HepG2 (cell line): Measurements from ENCODE around the gene YAP1. TPM values are rescaled to one million over a fixed set of nuclear protein-coding genes. Genes with fewer than 3 reads are reported as not detected.

Experiments used
- CCDC6 ChIP-seq: sonication (generic); formaldehyde crosslinking; IDR thresholded peaks from 2 replicates; pipeline ENCODE4 v1.8.1; 2022; ENCODE audit warnings: mild to moderate bottlenecking, missing genetic modification reagents, moderate library complexity
- DPF2 ChIP-seq: sonication (generic); formaldehyde crosslinking; IDR thresholded peaks from 2 replicates; pipeline ENCODE4 v1.4.0; 2020; ENCODE audit warnings: mild to moderate bottlenecking, low read depth, missing genetic modification reagents, borderline replicate concordance
- ETV6 ChIP-seq: sonication (generic); formaldehyde crosslinking; conservative IDR thresholded peaks from 2 replicates; pipeline ENCODE4 v1.4.0; 2020; ENCODE audit warnings: missing genetic modification reagents
- HDAC6 ChIP-seq: fragments of 200-600 bp; sonication (generic); IDR thresholded peaks from 2 replicates; pipeline ENCODE4 v1.7.0; 2017; ENCODE audit warnings: mild to moderate bottlenecking, antibody characterized with exemption, low read length, low read depth
- JDP2 ChIP-seq: sonication (generic); formaldehyde crosslinking; IDR thresholded peaks from 2 replicates; pipeline ENCODE4 v1.8.1; 2022; ENCODE audit warnings: missing genetic modification reagents, borderline replicate concordance
- MEIS2 ChIP-seq: sonication (generic); formaldehyde crosslinking; IDR thresholded peaks from 2 replicates; pipeline ENCODE4 v1.9.0; 2021; ENCODE audit warnings: mild to moderate bottlenecking, missing genetic modification reagents
- NR1H2 ChIP-seq: sonication (generic); formaldehyde crosslinking; IDR thresholded peaks from 2 replicates; pipeline ENCODE4 v1.8.1; 2022; ENCODE audit warnings: low read depth, missing genetic modification reagents, borderline replicate concordance
- PRMT3 ChIP-seq: sonication (generic); formaldehyde crosslinking; IDR thresholded peaks from 2 replicates; pipeline ENCODE4 v1.8.1; 2022; ENCODE audit warnings: low read depth, mild to moderate bottlenecking, moderate library complexity, missing genetic modification reagents, borderline replicate concordance
- RARG ChIP-seq: sonication (generic); formaldehyde crosslinking; IDR thresholded peaks from 2 replicates; pipeline ENCODE4 v1.4.0; 2020; ENCODE audit warnings: low read depth, mild to moderate bottlenecking, missing genetic modification reagents
- RFXAP ChIP-seq: sonication (generic); formaldehyde crosslinking; IDR thresholded peaks from 2 replicates; pipeline ENCODE4 v1.4.0; 2020; ENCODE audit warnings: missing genetic modification reagents, borderline replicate concordance
- SNAPC5 ChIP-seq: sonication (generic); formaldehyde crosslinking; IDR thresholded peaks from 2 replicates; pipeline ENCODE4 v1.8.1; 2023; ENCODE audit warnings: mild to moderate bottlenecking, missing genetic modification reagents, borderline replicate concordance
- SRSF4 ChIP-seq: fragments of 200-400 bp; formaldehyde crosslinking; IDR thresholded peaks from one replicate; pipeline ENCODE4 v1.6.1; 2018; ENCODE audit warnings: mild to moderate bottlenecking, low read depth, low read length, moderate library complexity; ENCODE audit not compliant: poor library complexity, severe bottlenecking
- THAP8 ChIP-seq: sonication (generic); formaldehyde crosslinking; IDR thresholded peaks from 2 replicates; pipeline ENCODE4 v1.5.1; 2020; ENCODE audit warnings: missing genetic modification reagents, mild to moderate bottlenecking, borderline replicate concordance
- TMF1 ChIP-seq: sonication (generic); formaldehyde crosslinking; IDR thresholded peaks from 2 replicates; pipeline ENCODE4 v1.8.1; 2022; ENCODE audit warnings: low read depth, missing genetic modification reagents
- TOPORS ChIP-seq: sonication (generic); formaldehyde crosslinking; IDR thresholded peaks from 2 replicates; pipeline ENCODE4 v1.8.0; 2023; ENCODE audit warnings: mild to moderate bottlenecking, missing genetic modification reagents
- TRIM22 ChIP-seq: fragments of 450-650 bp; IDR thresholded peaks from 2 replicates; pipeline ENCODE4 v1.6.1; 2017
- ZFP37 ChIP-seq: sonication (generic); formaldehyde crosslinking; IDR thresholded peaks from 2 replicates; pipeline ENCODE4 v1.4.0; 2020; ENCODE audit warnings: missing genetic modification reagents, borderline replicate concordance
- ZFP82 ChIP-seq: sonication (generic); formaldehyde crosslinking; IDR thresholded peaks from 2 replicates; pipeline ENCODE4 v1.5.1; 2020; ENCODE audit warnings: mild to moderate bottlenecking, missing genetic modification reagents, borderline replicate concordance
- ZNF367 ChIP-seq: sonication (generic); formaldehyde crosslinking; IDR thresholded peaks from 2 replicates; pipeline ENCODE4 v1.4.0; 2020; ENCODE audit warnings: missing genetic modification reagents, borderline replicate concordance
- ZNF44 ChIP-seq: sonication (generic); formaldehyde crosslinking; IDR thresholded peaks from 2 replicates; pipeline ENCODE4 v1.5.1; 2020; ENCODE audit warnings: mild to moderate bottlenecking, missing genetic modification reagents
- ZNF441 ChIP-seq: sonication (generic); formaldehyde crosslinking; IDR thresholded peaks from 2 replicates; pipeline ENCODE4 v1.7.0; 2021; ENCODE audit warnings: missing genetic modification reagents, borderline replicate concordance
- ZNF501 ChIP-seq: sonication (generic); formaldehyde crosslinking; IDR thresholded peaks from 2 replicates; pipeline ENCODE4 v1.5.1; 2020; ENCODE audit warnings: mild to moderate bottlenecking, moderate library complexity, missing genetic modification reagents
- ZNF678 ChIP-seq: sonication (generic); formaldehyde crosslinking; IDR thresholded peaks from 2 replicates; pipeline ENCODE4 v1.4.0; 2020; ENCODE audit warnings: mild to moderate bottlenecking, missing genetic modification reagents
- ZNF841 ChIP-seq: sonication (generic); formaldehyde crosslinking; IDR thresholded peaks from 2 replicates; pipeline ENCODE4 v1.8.1; 2023; ENCODE audit warnings: missing genetic modification reagents, borderline replicate concordance
- ZSCAN30 ChIP-seq: sonication (generic); formaldehyde crosslinking; IDR thresholded peaks from 2 replicates; pipeline ENCODE4 v1.5.0; 2020; ENCODE audit warnings: mild to moderate bottlenecking, missing genetic modification reagents
- ZSCAN9 ChIP-seq: IDR thresholded peaks from 2 replicates; pipeline ENCODE4 v1.6.1; 2016; ENCODE audit warnings: borderline replicate concordance
- polyA plus RNA-seq, 8 experiments: library from polyadenylated mRNA; depleted of rRNA in 3 of 8; stranded (reverse) in 7 of 8; unstranded in 1 of 8; fragments of >200 nt; fragmentation: Illumina TruSeq in 4 of 8; extraction: Trizol in 4 of 8; gene quantifications; 2 replicates each; pipeline versions ENCODE4 v1.2.1 to v1.2.3, GENCODE V29; 2011 to 2016; ENCODE audit warnings: low read depth in 4 of 8, missing spikeins in 1 of 8, mixed read lengths in 1 of 8; ENCODE audit not compliant: insufficient read depth in 1 of 8
- total RNA-seq, 5 experiments: library from RNA; depleted of rRNA; stranded (reverse); fragments of >200 nt; fragmentation: Illumina TruSeq; extraction: Trizol; gene quantifications; 2 replicates each; pipeline ENCODE4 v1.2.3, GENCODE V29; 2016; ENCODE audit warnings: low read depth in 1 of 5
- TF ChIP-seq, protein P1 (sequence below): sonication (generic); formaldehyde crosslinking; IDR thresholded peaks from 2 replicates; pipeline ENCODE4 v1.5.0; 2020; ENCODE audit warnings: missing genetic modification reagents
- TF ChIP-seq, protein P2 (sequence below): sonication (generic); formaldehyde crosslinking; IDR thresholded peaks from 2 replicates; pipeline ENCODE4 v1.4.0; 2020; ENCODE audit warnings: mild to moderate bottlenecking, missing genetic modification reagents

YAP1 gene
- total and polyA plus RNA-seq, 2 of the 13 experiments (the other 11 are each of a cell fraction or from before 2014, with no cell fraction given) = 59.5 to 91.0 TPM

DNA sequence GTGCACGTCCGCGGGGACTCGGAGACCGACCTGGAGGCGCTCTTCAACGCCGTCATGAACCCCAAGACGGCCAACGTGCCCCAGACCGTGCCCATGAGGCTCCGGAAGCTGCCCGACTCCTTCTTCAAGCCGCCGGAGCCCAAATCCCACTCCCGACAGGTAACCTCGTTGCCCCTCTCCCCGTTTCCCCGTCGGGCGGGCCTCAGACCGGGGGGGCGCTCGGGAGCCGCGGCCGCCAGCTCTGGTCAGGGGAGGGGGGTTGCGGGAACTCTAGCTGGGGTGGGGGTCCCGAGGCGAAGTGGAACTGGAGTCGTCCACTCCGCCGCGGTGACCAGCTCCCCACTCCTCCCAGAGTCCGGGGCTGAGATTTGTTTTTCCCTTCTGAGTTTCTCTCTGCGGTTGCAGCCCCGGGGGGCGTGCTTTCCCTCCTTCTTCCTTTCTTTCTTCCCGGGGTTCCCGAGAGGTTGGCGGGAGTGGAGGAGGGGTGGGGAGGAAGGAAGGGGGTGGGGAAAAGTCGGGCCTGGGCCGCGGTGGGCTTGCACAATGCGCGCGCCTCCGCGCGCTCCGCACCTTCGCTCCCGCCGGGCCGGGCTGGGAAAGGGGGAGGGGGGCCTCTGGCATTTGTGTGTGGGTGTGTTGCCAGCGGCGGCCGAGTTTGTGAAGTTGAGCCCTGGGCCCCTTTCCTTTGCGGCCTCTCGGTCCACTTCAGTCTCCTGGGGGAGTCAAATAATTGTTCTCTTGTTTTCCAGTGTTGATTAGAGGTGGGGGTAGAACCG, 952 bp downstream of the YAP1 start (continued):
- TF ChIP-seq, protein P1, sequence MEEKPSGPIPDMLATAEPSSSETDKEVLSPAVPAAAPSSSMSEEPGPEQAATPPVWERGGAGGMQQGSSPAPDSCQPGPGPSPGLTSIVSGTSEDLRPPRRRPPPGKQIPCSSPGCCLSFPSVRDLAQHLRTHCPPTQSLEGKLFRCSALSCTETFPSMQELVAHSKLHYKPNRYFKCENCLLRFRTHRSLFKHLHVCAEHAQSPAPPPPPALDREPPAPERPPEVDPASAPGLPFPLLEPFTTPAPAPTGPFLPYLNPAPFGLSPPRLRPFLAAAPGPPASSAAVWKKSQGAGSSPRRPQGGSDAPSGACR (CRISPR knock-in tag) = no peak; the same call in 1 of the 2 replicates
- TF ChIP-seq THAP8 (CRISPR knock-in tag) (no peak), SRSF4 (no peak), ZFP37 (CRISPR knock-in tag) (no peak), ZSCAN9 (CRISPR knock-in tag) (no peak), ZNF441 (CRISPR knock-in tag) (no peak), RARG (CRISPR knock-in tag) (no peak), PRMT3 (CRISPR knock-in tag) (no peak), ZNF367 (CRISPR knock-in tag) (no peak), JDP2 (CRISPR knock-in tag) (no peak), RFXAP (CRISPR knock-in tag) (peak; percentile 34; the same call in 1 of the 2 replicates), ZNF841 (CRISPR knock-in tag) (no peak), SNAPC5 (CRISPR knock-in tag) (no peak), ZFP82 (0 out of 2 replicates have a peak, but pooled peaks have one; percentile 19), CCDC6 (CRISPR knock-in tag) (no peak), NR1H2 (CRISPR knock-in tag) (no peak), MEIS2 (CRISPR knock-in tag) (no peak), TOPORS (no peak), ZSCAN30 (CRISPR knock-in tag) (no peak), TRIM22 (no peak), DPF2 (CRISPR knock-in tag) (no peak; the same call in 1 of the 2 replicates), ZNF501 (0 out of 2 replicates have a peak, but pooled peaks have one; percentile 27), ETV6 (CRISPR knock-in tag) (0 out of 2 replicates have a peak, but pooled peaks have one; percentile 54), ZNF678 (CRISPR knock-in tag) (no peak), TMF1 (CRISPR knock-in tag) (0 out of 2 replicates have a peak, but pooled peaks have one; percentile 34), ZNF44 (CRISPR knock-in tag) (no peak), HDAC6 (no peak)
- TF ChIP-seq, protein P2, sequence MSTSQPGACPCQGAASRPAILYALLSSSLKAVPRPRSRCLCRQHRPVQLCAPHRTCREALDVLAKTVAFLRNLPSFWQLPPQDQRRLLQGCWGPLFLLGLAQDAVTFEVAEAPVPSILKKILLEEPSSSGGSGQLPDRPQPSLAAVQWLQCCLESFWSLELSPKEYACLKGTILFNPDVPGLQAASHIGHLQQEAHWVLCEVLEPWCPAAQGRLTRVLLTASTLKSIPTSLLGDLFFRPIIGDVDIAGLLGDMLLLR = no peak
